ENCODE data around the gene YPEL2. TPM values are rescaled to one million over a fixed set of nuclear protein-coding genes. Genes with fewer than 3 reads are reported as not detected.

The YPEL2 gene
- polyA plus RNA-seq, 1 experiment: 9.2 TPM

DNA sequence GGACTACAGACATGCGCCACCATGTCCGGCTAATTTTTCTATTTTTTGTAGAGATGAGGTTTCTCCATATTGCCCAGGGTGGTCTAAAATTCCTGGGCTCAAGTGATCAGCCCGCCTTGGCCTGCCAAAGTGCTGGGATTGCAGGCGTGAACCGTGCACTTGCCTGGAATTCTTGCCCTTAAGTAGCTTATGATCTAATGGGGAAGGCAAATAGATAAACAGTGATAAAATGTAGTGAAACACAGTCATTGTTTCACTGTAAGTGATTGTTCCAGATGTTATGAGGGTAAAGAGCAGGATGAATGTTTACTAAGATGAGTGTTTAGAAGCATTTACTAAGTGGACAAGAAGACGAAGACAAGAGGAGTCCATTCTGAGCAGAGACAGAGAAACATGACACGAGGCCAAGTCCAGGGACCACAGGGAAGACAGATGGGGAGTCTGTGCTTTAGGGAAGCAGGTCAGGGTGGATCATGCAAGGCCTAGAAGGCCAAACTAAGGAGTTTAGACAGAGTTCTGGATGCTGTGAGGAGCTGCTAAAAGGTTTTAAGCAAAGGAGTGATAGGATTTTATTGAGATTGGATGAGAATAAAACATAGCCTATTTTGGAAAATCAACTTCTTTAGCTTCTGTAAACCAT, 36.9 kb downstream of the YPEL2 start:
- Histone ChIP-seq H3K36me3 (ENCODE audit: control insufficient read depth, insufficient read depth, low read length) (0 out of 2 replicates have a peak, but pooled peaks cover 1% of the 10 kb centered on the region), H3K4me3 (ENCODE audit: low read depth, low read length) (no peak overlapping the region), H3K27me3 (ENCODE audit: control insufficient read depth, insufficient read depth, low read length) (no peaks in the 10 kb centered on the region)
- no peak for DNase-seq (ENCODE audit: low read depth)
- TF ChIP-seq, protein P1, sequence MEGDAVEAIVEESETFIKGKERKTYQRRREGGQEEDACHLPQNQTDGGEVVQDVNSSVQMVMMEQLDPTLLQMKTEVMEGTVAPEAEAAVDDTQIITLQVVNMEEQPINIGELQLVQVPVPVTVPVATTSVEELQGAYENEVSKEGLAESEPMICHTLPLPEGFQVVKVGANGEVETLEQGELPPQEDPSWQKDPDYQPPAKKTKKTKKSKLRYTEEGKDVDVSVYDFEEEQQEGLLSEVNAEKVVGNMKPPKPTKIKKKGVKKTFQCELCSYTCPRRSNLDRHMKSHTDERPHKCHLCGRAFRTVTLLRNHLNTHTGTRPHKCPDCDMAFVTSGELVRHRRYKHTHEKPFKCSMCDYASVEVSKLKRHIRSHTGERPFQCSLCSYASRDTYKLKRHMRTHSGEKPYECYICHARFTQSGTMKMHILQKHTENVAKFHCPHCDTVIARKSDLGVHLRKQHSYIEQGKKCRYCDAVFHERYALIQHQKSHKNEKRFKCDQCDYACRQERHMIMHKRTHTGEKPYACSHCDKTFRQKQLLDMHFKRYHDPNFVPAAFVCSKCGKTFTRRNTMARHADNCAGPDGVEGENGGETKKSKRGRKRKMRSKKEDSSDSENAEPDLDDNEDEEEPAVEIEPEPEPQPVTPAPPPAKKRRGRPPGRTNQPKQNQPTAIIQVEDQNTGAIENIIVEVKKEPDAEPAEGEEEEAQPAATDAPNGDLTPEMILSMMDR (IDR thresholded peaks at IDR 0.05; ENCODE audit: insufficient read depth, low read depth, low read length): no peak
- POLR2A ChIA-PET: no interaction called here
- CTCF ChIA-PET: interaction anchor here (0.6 to 1.5 kb wide), 2 partner anchors 13 to 679 kb away, joined by 3 read pairs; no protein-coding TSS in a partner anchor

DNA sequence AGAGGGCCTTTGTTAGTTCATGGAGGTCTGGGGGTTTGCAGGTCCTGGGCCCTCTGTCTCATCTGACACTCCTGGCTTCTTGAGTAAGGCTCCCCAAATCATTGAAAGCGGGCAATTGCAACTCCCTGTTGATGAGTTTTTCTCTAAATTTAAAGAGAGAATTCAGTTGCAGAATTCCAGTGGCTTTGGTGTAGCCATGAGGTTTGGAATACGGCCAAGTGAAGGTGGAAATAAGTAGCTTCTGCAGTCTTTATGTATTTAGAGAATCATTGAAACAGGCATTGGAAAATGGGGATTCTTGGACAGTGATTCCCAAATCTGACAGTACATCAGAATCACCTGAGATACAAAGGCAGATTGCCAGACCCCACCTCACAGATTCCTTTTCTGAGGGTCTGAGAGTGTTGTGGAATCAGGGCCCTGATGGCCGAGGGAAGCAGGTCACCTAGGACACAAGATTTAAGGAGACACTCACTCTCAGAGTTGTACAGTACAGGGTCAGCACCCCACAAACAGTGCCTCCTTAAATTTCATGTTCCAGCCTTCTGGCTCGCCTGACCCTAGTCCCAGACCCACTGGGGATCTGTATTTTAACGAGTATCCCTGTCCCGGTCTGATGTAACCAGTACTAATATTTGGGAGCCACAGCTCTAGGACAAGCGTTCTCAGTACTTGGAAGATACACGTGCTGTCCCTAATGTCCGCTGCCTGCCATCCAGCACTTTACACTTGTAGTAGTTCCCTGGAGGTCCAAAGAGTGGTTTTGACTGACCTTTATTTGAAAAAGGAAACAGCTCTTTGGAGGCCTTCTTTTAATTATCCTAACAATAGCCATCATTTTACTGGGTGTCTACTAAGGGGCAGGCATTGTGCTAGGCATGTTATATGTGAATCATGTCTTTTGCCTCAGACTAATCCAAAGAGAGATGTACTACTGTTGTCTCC, 37.8 kb downstream of the YPEL2 start:
- H3K4me3 ChIP-seq (ENCODE audit: low read depth, low read length): no peak overlapping the region
- DNase-seq (ENCODE audit: low read depth): no peak
- POLR2A ChIA-PET: no interaction called here
- no peaks in the 10 kb centered on the region for H3K27me3 ChIP-seq (ENCODE audit: control insufficient read depth, insufficient read depth, low read length)
- TF ChIP-seq, protein P1 (IDR thresholded peaks at IDR 0.05; ENCODE audit: insufficient read depth, low read depth, low read length): no peak
- H3K36me3 ChIP-seq (ENCODE audit: control insufficient read depth, insufficient read depth, low read length): 0 out of 2 replicates have a peak, but pooled peaks cover 1% of the 10 kb centered on the region
- CTCF ChIA-PET: interaction anchor here (1.5 kb wide), 1 partner anchor 14 kb away, joined by 3 read pairs; no protein-coding TSS in a partner anchor

DNA sequence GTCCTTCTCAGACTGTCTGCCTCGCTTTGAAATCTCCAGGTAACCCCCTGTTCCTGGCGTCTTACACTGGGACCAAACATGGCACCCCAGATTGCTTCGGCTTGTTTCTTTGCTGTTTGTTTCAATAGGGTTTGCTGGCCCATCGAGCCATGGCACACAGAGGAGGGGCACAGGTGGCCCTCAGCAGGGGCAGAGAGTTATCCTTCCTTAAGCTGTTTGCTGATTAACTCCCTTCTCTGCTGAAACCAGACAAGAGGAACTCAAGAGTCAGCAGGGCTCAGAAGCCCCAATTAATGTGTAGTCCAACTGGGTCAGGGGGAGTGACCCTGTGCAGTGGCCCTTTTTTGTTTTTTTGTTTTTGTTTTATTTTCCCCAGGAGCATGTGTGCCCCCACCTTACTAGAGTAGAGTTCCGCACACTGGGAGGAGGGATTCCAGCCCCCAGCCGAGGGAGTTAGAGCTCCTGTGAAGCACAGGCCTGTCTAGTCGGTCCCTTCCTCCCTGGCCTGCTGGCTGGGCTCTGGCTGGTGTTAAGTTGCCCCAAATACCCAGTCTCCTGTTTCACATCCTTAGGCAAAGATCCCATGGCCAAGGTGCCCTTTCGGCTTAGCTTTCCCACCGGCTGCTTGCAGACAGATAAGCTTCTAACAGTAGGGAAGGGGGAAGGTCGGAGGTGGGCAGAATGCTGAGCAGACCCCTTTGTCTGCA, 39.3 kb downstream of the YPEL2 start:
- Histone ChIP-seq H3K27me3 (ENCODE audit: control insufficient read depth, insufficient read depth, low read length) (no peaks in the 10 kb centered on the region), H3K4me3 (ENCODE audit: low read depth, low read length) (no peak overlapping the region), H3K36me3 (ENCODE audit: control insufficient read depth, insufficient read depth, low read length) (0 out of 2 replicates have a peak, but pooled peaks cover 1% of the 10 kb centered on the region)
- TF ChIP-seq, protein P1 (IDR thresholded peaks at IDR 0.05; ENCODE audit: insufficient read depth, low read depth, low read length): no peak
- no peak for DNase-seq (ENCODE audit: low read depth)
- POLR2A ChIA-PET: no interaction called here
- CTCF ChIA-PET: no interaction called here

DNA sequence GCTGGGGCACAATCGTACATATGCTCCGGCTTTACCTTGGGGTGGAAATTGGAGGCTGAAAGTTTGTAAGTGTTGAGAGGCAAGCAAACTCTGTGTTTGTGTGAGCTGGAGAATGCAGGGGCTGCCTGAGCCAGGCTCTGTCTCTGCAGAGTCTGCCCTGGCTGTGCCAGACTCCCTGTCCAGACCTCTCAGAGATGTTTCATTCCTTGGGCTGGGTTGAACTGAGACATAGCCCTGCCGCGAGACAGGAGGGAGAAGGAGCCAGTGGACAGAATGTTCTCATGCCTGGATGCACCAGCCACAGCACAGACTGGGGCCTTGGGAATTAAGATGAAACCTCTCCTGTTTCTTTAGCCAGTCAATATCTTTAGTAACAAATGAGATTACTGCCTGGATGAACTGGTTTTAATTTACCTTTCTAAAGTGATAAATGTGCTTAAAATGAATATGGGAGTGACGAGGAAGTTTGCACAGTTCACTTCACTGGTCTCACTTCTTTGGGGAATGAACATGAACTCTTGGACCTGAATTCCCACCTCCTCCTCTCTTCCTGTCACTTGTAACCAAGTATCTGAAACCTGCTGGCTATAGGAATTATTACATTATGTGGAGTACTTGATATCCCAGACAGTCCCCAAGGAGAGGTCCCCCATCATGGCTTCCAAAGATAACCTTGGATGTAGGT, 40.1 kb downstream of the YPEL2 start:
- Histone ChIP-seq H3K4me3 (ENCODE audit: low read depth, low read length) (no peak overlapping the region), H3K27me3 (ENCODE audit: control insufficient read depth, insufficient read depth, low read length) (no peaks in the 10 kb centered on the region), H3K36me3 (ENCODE audit: control insufficient read depth, insufficient read depth, low read length) (0 out of 2 replicates have a peak, but pooled peaks cover 1% of the 10 kb centered on the region)
- ChIA-PET CTCF (interaction anchor here (0.9 kb wide), 1 partner anchor 42 kb away, joined by 3 read pairs; no protein-coding TSS in a partner anchor), POLR2A (no interaction called here)
- no peak for DNase-seq (ENCODE audit: low read depth)
- TF ChIP-seq, protein P1 (IDR thresholded peaks at IDR 0.05; ENCODE audit: insufficient read depth, low read depth, low read length): no peak

Data from BJ (cell line).